ENCODE measurements around the gene SAPCD1.
"Not testable (repeated sequence)": the region's sequence is repeated elsewhere in the genome, so short reads cannot be mapped to it uniquely, and the experiment has no call there.

SAPCD1 gene

GRCh38 chr6:31776485-31776988 is 14.1 kb downstream of the SAPCD1 start:
- in situ Hi-C loops (cut with MboI; ENCODE audit: low sequenced_read_pairs), result no loop called here

- in situ Hi-C loops (cut with MboI; ENCODE audit: low sequenced_read_pairs), result no loop called here
Observed at GRCh38 chr6:31776989-31777666, 14.7 kb downstream of the SAPCD1 start, which contains the start of gene VWA7. VWA7 (minus strand) TSS chr6:31777328; CDS start chr6:31776779, 549 bp downstream.

GRCh38 chr6:31777667-31778050 is 15.2 kb downstream of the SAPCD1 start:
- in situ Hi-C loops (cut with MboI; ENCODE audit: low sequenced_read_pairs), result no loop called here

- in situ Hi-C loops (cut with MboI; ENCODE audit: low sequenced_read_pairs), result no loop called here
Observed at GRCh38 chr6:31778193-31778592, 15.7 kb downstream of the SAPCD1 start.

- in situ Hi-C loops (cut with MboI; ENCODE audit: low sequenced_read_pairs), result no loop called here
Observed at GRCh38 chr6:31778999-31779885, 16.8 kb downstream of the SAPCD1 start.

- in situ Hi-C loops (cut with MboI; ENCODE audit: low sequenced_read_pairs), result no loop called here
Observed at GRCh38 chr6:31779908-31780307, 17.5 kb downstream of the SAPCD1 start.

- in situ Hi-C loops (cut with MboI; ENCODE audit: low sequenced_read_pairs), result no loop called here
Observed at GRCh38 chr6:31780507-31781243, 18.2 kb downstream of the SAPCD1 start.

GRCh38 chr6:31781244-31782125 is 19.0 kb downstream of the SAPCD1 start:
- in situ Hi-C loops (cut with MboI; ENCODE audit: low sequenced_read_pairs), result no loop called here

- in situ Hi-C loops (cut with MboI; ENCODE audit: low sequenced_read_pairs), result no loop called here
Observed at GRCh38 chr6:31782126-31782855, 19.8 kb downstream of the SAPCD1 start.

GRCh38 chr6:31784098-31784925 is 21.9 kb downstream of the SAPCD1 start:
- in situ Hi-C loops (cut with MboI; ENCODE audit: low sequenced_read_pairs), result no loop called here

GRCh38 chr6:31785475-31785874 is 23.0 kb downstream of the SAPCD1 start:
- in situ Hi-C loops (cut with MboI; ENCODE audit: low sequenced_read_pairs), result no loop called here

GRCh38 chr6:31791324-31792089 is 29.1 kb downstream of the SAPCD1 start:
- in situ Hi-C loops (cut with MboI; ENCODE audit: low sequenced_read_pairs), result no loop called here

GRCh38 chr6:31792090-31792374 is 29.6 kb downstream of the SAPCD1 start:
- in situ Hi-C loops (cut with MboI; ENCODE audit: low sequenced_read_pairs), result no loop called here

- in situ Hi-C loops (cut with MboI; ENCODE audit: low sequenced_read_pairs), result no loop called here
Observed at GRCh38 chr6:31792761-31793171, 30.3 kb downstream of the SAPCD1 start.

GRCh38 chr6:31793927-31794245 is 31.4 kb downstream of the SAPCD1 start:
- in situ Hi-C loops (cut with MboI; ENCODE audit: low sequenced_read_pairs), result not testable (repeated sequence)

- in situ Hi-C loops (cut with MboI; ENCODE audit: low sequenced_read_pairs), result no loop called here
Observed at GRCh38 chr6:31794294-31794865, 31.9 kb downstream of the SAPCD1 start.

GRCh38 chr6:31794866-31795615 is 32.6 kb downstream of the SAPCD1 start:
- in situ Hi-C loops (cut with MboI; ENCODE audit: low sequenced_read_pairs), result no loop called here

Measured in HL-60/S4 treated with retinoic acid at 250 ng/mL for 4 days and 3 days (cell line).